GM19395 (cell line): ENCODE data around the gene PRR35.

Experiments used
- ATAC-seq: cut with Tn5 transposase; IDR thresholded peaks from one replicate; pipeline ENCODE4 v1.9.1; 2021; ENCODE audit warnings: mild to moderate bottlenecking, moderate library complexity; ENCODE audit not compliant: unreplicated experiment

The PRR35 gene

GRCh38 chr16:527015-527903 is 32.9 kb upstream of the PRR35 start, which contains the start of gene CAPN15:
TSS of gene CAPN15 (plus strand) at chr16:527712. CDS start at chr16:546839, 19,127 bp downstream.
- ATAC-seq, result peak; percentile 65

- no peak for ATAC-seq
Measured at GRCh38 chr16:528111-529011, 31.8 kb upstream of the PRR35 start.

- no peak for ATAC-seq
Measured at GRCh38 chr16:529012-529575, 31.1 kb upstream of the PRR35 start.

DNA sequence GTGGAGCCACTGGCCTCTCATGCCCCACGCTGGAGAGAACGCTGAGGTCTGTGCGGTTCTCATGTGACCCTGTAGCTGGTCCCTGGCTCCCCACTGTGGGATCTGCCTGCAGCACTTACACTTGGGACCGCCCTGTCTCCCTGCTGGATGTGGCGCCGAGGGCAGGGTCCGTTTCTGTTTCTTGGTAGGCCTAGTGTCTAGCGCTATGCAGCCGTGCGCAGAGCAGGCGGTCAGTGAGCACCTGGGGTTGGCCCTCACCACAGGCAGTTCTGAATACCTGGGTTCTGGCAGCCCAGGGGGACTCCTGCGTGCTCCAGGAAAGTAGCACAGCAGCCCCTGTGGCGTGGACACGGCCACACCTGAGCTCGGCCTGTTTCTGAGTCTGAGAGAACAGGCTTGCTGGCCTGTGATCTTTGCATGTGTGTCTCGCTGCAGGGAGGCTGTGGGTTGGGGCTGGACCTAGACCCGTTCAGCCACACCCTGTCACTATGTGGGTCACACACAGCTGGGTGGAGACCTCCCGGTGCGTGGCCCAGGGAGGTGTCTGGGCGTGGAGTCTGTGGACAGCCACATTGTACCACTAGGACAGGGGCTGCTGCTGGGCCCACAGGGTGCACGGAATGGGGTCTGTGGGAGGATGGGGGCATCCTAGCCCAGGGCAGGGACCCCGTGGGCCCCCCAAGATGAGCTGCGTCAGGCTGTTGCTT is 29.9 kb upstream of the PRR35 start:
- no peak for ATAC-seq

GRCh38 chr16:531494-532125 is 28.6 kb upstream of the PRR35 start:
- no peak for ATAC-seq

GRCh38 chr16:533391-534123 is 26.6 kb upstream of the PRR35 start:
- ATAC-seq, result no peak

DNA sequence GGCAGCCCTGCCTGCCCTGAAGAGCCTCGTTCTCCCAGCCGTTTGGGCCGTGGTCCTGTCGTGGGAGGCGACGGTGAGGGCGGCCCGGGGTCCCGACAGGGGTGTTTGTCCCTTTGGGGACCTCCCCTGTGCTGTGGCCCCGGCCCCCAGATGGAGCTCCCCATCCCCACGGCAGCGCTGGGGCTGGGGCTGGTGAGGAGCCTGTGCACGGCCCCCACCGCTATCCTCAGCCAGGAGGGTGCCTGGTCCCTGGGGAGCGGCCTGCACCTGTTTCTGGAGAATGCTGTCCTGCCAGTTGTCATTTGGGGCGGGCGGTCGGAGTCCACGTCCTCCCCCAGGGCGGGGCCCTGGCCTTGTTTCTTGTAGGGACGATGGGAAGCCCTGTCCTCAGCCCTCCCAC is 26.1 kb upstream of the PRR35 start:
- ATAC-seq, result no peak

- ATAC-seq, result no peak
Measured at GRCh38 chr16:534856-535445, 25.2 kb upstream of the PRR35 start.

GRCh38 chr16:535446-536405 is 24.5 kb upstream of the PRR35 start:
- ATAC-seq, result no peak

DNA sequence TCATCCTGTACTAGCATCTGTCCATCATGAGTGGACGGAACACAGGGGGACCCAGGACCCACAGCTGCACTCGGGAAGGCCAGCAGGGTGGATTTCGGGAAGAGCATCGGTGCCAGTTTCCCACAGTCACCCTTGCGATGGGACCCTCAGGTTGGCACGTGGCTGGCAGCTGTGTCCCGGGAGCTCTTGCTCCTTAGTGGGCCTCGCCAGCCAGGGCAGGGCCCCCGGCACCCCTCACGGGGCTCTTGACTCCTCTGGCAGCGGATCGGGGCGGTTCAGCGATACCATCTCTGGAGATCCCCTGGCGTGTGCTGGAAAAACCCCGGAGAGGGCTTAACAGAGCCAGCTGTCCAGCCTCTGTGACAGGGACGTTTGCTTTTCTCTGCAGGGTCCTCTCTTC is 23.4 kb upstream of the PRR35 start:
- no peak for ATAC-seq

GRCh38 chr16:537415-538335 is 22.5 kb upstream of the PRR35 start:
- ATAC-seq, result no peak

DNA sequence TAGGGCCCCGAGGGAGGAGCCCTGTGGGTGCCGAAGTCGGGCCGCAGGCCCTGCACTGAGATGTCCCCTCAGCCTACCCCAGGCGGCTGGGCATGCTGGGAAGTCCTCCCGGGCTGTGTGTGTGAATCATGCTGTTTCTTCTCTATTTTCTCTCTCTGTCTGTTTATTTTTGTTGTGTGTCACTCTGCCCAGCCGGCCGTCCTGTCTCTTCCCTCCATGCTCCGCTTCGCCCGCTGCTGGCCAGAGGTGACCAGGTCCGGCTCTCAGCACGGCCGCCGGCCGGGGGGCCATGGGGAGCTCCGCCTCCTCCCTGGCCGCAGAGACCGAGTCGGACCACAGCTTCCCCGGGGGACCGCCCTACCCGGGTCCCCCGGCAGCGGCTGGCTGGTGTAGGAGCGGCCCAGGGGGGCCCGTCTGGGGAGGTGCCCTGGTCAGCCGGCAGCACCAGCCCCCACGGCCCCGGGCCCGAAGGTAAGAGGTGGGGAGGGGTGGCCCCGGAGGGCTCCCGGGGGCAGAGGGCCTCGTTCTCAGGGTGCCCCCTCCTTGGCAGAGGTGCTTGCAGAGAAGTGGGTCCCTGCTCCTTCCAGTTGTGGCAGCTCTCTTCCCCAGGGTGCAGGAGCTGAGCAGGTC is 20.2 kb upstream of the PRR35 start:
- ATAC-seq, result no peak

- ATAC-seq, result no peak
Measured at GRCh38 chr16:540645-541340, 19.4 kb upstream of the PRR35 start.

GRCh38 chr16:543301-544164 is 16.7 kb upstream of the PRR35 start:
- ATAC-seq, result no peak

GRCh38 chr16:544517-544916 is 15.7 kb upstream of the PRR35 start:
- ATAC-seq, result no peak
